MCF 10A (cell line): ENCODE results near the gene GRAMD4. TPM values are rescaled to one million over a fixed set of nuclear protein-coding genes. Genes with fewer than 3 reads are reported as not detected.

ENCODE experiments used
- BruUV-seq: library from RNA; stranded (reverse); fragments of 400-500 nt; replicated peaks from 2 replicates; lab custom pipeline; 2021; lab: Mats Ljungman, UMichigan
- CTCF ChIA-PET: fragments of 300-600 bp; sonication (Branson Sonifier 250); formaldehyde crosslinking; extraction: SDS; loops from one replicate; lab custom pipeline; 2021; ENCODE audit warnings: antibody characterized with exemption, inconsistent platforms; lab: Yijun Ruan, JAX
- POLR2A ChIA-PET: fragments of 300-600, 350-650 bp; sonication (Branson Sonifier 250); formaldehyde crosslinking; extraction: SDS; loops from one replicate; lab custom pipeline; 2020; ENCODE audit warnings: antibody characterized with exemption, inconsistent platforms; lab: Yijun Ruan, JAX
- DNase-seq: peaks from one replicate; pipeline ENCODE4 v3.0.0-alpha.2; 2018; ENCODE audit not compliant: unreplicated experiment
- H3K27ac Mint-ChIP-seq: one replicate; pipeline ENCODE4 v1.8.0; 2022; ENCODE audit warnings: mild to moderate bottlenecking, low read depth, mixed read lengths; ENCODE audit not compliant: unreplicated experiment
- H3K27me3 Mint-ChIP-seq: one replicate; pipeline ENCODE4 v1.8.0; 2022; ENCODE audit warnings: mixed read lengths; ENCODE audit not compliant: insufficient read depth, unreplicated experiment
- H3K36me3 Mint-ChIP-seq: one replicate; pipeline ENCODE4 v1.8.0; 2022; ENCODE audit warnings: mild to moderate bottlenecking, moderate library complexity, mixed read lengths; ENCODE audit not compliant: insufficient read depth, unreplicated experiment
- H3K4me1 Mint-ChIP-seq: one replicate; pipeline ENCODE4 v1.8.0; 2022; ENCODE audit warnings: mixed read lengths; ENCODE audit not compliant: insufficient read depth, unreplicated experiment
- H3K4me3 Mint-ChIP-seq: one replicate; pipeline ENCODE4 v1.8.0; 2022; ENCODE audit warnings: mild to moderate bottlenecking, moderate library complexity, mixed read lengths; ENCODE audit not compliant: unreplicated experiment
- H3K9me3 Mint-ChIP-seq: one replicate; pipeline ENCODE4 v1.8.0; 2022; ENCODE audit warnings: mixed read lengths; ENCODE audit not compliant: unreplicated experiment
- CTCF ChIP-seq: fragments of 200-600 bp; IDR thresholded peaks from one replicate; pipeline ENCODE4 v1.8.0; 2022; ENCODE audit warnings: antibody characterized with exemption, mild to moderate bottlenecking; ENCODE audit not compliant: unreplicated experiment
- intact Hi-C: fragments of 100-400 bp; cut with micrococcal nuclease; formaldehyde crosslinking; loops from 2 replicates; pipeline ENCODE4 v1.14.1; 2022
- total RNA-seq: library from RNA; stranded (reverse); gene quantifications from 2 replicates; pipeline ENCODE4 v1.2.3, GENCODE V29; 2022

The GRAMD4 gene
- total RNA-seq, 1 experiment from 2014 or later: 15.6 TPM

- Mint-ChIP-seq H3K4me3 (no peak overlapping the region), H3K9me3 (no peaks in the 10 kb centered on the region), H3K27me3 (no peaks in the 10 kb centered on the region), H3K27ac (no peak overlapping the region), H3K36me3 (peaks cover 65% of the 10 kb centered on the region), H3K4me1 (no peaks in the 10 kb centered on the region)
- POLR2A ChIA-PET: no interaction called here
- TF ChIP-seq CTCF: no peak
- intact Hi-C loops: no loop called here
- CTCF ChIA-PET: interaction anchor here (0.6 kb wide), 1 partner anchor 49 kb away, joined by 4 read pairs; no protein-coding TSS in a partner anchor
- no TSS peak for BruUV-seq
- DNase-seq: no peak
Measured at GRCh38 chr22:46710806-46711205, 90.6 kb downstream of the GRAMD4 start.

- Mint-ChIP-seq H3K27me3 (no peaks in the 10 kb centered on the region), H3K36me3 (peaks cover 61% of the 10 kb centered on the region), H3K9me3 (no peaks in the 10 kb centered on the region), H3K4me1 (no peaks in the 10 kb centered on the region), H3K4me3 (no peak overlapping the region), H3K27ac (no peak overlapping the region)
- DNase-seq: no peak
- ChIA-PET CTCF (interaction anchor here (0.6 to 1.1 kb wide), 2 partner anchors 15 to 148 kb away, joined by 3 read pairs; no protein-coding TSS in a partner anchor), POLR2A (no interaction called here)
- intact Hi-C loops: no loop called here
- no TSS peak for BruUV-seq
- TF ChIP-seq CTCF: no peak
Measured at GRCh38 chr22:46712288-46712687, 92.1 kb downstream of the GRAMD4 start.

DNA sequence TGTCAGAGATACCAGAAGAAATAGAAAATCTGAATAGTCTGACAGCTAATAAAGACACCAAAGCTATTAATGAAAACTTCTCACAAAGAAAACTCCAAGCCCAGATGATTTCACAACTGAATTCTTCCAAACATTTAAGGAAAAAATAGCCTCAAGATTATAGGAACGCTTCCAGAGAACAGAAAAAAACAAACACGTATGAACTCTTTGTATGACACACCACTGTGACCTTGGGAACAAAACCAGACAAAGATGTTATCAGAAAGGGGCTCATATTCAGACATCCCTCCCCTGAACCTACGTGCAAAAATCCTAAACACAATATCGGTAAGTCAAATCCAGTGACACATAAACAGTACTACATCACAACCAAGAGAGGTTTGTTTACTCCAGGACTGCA lies 94.4 kb downstream of the GRAMD4 start:
- ChIA-PET POLR2A (interaction anchor here (0.6 to 1.2 kb wide), 2 partner anchors 13 to 48 kb away, joined by 3 to 4 read pairs; partner anchors contain the start of gene TBC1D22A), CTCF (no interaction called here)
- H3K4me3 Mint-ChIP-seq: no peak overlapping the region
- H3K27ac Mint-ChIP-seq: no peak overlapping the region
- no peak for DNase-seq
- H3K27me3 Mint-ChIP-seq: no peaks in the 10 kb centered on the region
- H3K36me3 Mint-ChIP-seq: peaks cover 64% of the 10 kb centered on the region
- TF ChIP-seq CTCF: no peak
- H3K9me3 Mint-ChIP-seq: no peaks in the 10 kb centered on the region
- intact Hi-C loops: no loop called here
- H3K4me1 Mint-ChIP-seq: no peaks in the 10 kb centered on the region
- BruUV-seq: no TSS peak

- no peak for DNase-seq
- Mint-ChIP-seq H3K27ac (no peak overlapping the region), H3K36me3 (peaks cover 43% of the 10 kb centered on the region), H3K9me3 (no peaks in the 10 kb centered on the region), H3K27me3 (no peaks in the 10 kb centered on the region), H3K4me3 (no peak overlapping the region), H3K4me1 (no peaks in the 10 kb centered on the region)
- BruUV-seq: no TSS peak
- ChIA-PET CTCF (interaction anchor here (0.6 to 1.0 kb wide), 2 partner anchors 9 to 312 kb away, joined by 3 read pairs; no protein-coding TSS in a partner anchor), POLR2A (interaction anchor here (2.0 kb wide), 1 partner anchor 11 kb away, joined by 5 read pairs; no protein-coding TSS in a partner anchor)
- intact Hi-C loops: no loop called here
- no peak for TF ChIP-seq CTCF
Measured at GRCh38 chr22:46719921-46720320, 99.7 kb downstream of the GRAMD4 start.
